ENCODE measurements around the gene FAIM2.
"Not testable (repeated sequence)": the region's sequence is repeated elsewhere in the genome, so short reads cannot be mapped to it uniquely, and the experiment has no call there.

FAIM2 gene

DNA sequence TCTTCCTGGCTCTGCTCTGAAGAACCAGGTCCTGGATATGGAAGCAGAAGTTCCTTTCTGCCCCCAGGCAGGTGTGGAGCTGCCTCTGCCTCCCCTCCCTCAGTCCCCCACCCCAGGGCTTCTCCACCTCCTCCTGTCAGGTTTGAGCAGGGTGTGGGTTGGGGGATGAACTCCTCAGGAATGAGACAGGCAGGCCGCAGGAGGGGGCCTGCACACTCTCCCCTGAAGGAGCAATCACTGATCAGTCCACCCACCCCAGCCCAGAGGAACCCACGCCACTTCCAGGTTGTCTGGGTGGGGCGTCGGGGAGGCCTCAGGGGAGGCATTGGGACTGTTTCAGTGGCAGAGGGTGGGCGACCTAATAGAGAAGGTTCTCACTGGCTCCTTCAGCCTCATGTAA, 26.6 kb downstream of the FAIM2 start:
- DNase-seq = no peak

GRCh38 chr12:49876070-49876469, 27.6 kb downstream of the FAIM2 start:
- DNase-seq = no peak

DNA sequence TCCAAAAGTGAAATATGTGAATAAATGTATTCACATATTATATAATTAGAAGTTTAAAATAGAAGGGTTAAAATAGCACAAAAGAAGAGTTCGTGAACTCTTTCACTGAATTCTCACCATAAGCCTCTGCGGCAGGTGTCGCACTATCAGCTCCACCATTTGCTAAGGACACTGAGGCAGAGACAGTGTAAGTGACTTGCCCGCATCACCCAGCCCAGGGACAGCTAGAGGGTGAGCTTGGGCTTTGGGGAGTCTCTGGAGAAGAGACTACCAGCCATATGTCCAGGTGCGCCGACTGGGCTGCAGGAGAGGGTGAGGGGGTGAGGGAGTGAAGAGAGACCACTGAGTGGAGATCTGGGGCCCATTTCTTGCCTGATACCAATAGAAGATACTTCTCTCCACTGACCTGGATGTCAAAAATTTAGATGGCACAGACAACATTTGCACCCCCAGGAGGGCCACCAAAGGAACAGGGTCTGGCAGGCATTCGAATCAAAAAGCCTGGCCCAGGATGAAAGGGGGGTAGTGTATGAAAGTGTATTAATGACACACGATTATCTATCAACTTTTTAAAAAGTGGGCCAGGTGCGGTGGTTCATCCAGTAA, 28.5 kb downstream of the FAIM2 start:
- DNase-seq = no peak

DNA sequence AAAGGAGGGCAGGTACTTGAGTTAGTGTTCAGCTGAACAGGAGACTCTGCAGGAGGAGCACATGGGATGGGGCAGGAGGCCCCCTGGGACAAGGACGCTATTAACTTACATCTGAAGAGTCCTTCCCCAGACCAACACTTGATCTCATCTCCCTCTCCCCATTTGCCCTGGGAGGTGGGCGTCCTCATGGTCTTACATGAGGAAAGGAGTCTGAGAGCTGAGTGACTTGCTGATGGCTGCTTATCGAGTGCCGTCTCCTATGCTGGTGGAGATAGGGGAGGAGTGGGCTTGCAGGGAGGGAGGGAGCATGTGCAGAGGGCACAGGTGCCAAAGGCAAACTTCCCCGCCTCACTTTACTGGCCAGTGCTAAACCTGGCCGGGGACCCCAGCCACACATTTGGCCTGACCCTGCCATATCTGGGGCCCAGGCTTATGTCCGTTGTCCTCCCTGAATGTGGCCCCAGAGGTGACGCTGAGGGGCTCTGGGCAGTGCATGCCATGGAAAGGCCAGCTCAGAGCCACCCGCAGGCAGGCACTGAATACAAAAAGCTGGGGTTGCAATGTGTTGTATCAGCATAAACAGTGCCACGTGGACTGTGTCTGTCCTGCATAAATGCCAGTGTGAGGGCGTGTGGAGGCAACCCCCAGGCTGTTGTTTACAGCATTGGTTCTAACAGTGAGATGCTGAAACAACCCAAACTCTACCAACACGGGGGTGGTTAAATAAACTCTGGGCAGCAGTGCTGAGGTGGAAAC, 29.4 kb downstream of the FAIM2 start:
- no peak for DNase-seq

DNA sequence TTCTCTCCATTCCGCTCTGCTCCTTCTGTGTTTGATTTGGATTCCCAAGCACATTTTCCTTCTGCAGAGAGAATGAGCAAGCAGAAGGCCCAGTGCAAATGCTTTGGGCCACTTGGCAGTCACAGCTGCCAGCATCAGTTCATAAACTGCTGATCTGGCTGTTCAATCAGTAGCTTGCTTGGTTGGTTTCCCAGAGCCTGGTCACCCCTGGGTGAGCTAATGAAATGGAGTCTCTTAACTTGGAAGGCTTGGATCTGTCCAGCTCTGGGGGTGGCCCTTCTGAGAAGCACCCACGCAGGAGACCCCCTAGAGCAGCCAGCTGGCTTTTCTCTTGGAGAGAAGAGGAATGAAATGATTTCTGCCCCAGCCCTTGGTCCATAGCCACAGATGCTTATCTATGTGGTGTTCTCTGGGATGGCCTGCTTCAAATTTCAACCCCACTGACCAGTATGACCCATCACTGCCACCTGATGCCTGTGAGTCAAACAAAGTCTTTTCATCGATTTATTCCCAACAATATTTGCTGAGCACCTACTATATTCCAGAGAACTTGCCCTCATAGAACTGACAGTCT, 30.3 kb downstream of the FAIM2 start:
- no peak for DNase-seq

- DNase-seq = no peak
Observed at GRCh38 chr12:49872781-49873181, 30.9 kb downstream of the FAIM2 start.

GRCh38 chr12:49872381-49872780, 31.3 kb downstream of the FAIM2 start:
- no peak for DNase-seq

DNA sequence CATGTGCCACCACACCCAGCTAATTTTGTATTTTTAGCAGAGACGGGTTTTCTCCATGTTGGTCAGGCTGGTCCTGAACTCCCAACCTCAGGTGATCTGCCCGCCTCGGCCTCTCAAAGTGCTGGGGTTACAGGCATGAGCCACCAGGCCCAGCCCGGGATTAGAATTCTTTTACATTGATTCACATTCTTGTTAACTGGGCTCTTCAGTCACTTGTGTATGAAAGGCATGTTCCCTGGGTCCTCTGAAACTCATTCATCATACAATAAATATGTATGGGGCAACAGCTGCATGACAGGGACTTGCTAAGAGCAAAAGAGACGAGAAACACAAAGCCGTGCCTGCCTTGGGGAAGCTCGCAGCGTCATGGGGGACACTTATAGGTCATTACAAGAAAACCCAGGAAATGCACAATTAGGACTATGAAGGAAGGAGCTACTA, 31.9 kb downstream of the FAIM2 start:
- not testable (repeated sequence) for DNase-seq

DNA sequence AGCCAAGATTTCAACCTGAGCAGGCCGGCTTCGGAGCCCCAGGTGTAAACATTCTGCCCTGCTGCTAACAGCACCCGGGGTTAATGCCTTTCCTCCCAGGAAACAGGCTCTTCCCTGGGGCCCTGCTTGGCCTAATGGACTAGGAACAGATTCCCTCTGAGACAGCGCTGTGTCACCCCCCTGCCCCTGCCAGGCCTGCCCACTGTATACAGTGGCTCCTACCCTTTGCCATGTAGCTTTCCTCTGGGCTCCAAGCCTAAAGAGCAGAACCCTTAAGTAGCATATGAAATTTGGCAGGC, 32.5 kb downstream of the FAIM2 start:
- DNase-seq = no peak

DNA sequence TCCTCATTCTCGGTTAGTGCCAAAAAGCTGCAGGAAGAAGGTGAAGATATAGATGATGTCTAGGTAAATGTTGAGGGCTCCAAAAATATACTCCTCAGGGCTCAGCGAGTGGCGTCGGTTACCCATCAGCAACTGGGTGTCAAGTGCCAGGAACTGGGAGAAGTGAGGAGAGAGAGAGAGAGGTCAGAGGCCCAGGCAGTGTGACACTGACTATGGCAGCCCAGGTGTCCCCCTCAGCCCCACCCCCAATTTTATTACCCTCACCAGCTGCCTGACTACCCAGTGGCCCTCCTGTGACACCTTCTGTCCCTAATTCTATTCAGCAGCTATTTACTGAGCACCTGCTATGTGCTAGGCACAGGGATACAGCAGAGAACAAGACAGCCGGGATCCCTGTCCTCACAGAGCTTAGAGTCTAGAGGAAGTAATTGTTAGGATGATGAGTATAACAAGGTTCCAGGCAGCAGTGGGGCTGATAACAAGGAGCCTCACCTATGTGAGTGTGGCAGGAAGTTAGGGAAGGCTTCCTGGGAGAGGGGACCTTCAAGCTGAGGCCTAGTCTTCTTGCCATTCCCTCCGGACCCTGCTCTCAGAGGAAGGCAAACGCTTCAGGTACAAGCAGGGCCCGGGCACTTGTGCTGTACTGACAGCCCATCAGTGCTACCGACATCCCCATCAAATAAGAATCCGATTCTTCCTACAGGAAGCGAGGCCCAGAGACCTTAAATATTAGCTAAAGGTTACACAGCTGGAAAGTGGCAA, 33.0 kb downstream of the FAIM2 start:
- DNase-seq = no peak

DNA sequence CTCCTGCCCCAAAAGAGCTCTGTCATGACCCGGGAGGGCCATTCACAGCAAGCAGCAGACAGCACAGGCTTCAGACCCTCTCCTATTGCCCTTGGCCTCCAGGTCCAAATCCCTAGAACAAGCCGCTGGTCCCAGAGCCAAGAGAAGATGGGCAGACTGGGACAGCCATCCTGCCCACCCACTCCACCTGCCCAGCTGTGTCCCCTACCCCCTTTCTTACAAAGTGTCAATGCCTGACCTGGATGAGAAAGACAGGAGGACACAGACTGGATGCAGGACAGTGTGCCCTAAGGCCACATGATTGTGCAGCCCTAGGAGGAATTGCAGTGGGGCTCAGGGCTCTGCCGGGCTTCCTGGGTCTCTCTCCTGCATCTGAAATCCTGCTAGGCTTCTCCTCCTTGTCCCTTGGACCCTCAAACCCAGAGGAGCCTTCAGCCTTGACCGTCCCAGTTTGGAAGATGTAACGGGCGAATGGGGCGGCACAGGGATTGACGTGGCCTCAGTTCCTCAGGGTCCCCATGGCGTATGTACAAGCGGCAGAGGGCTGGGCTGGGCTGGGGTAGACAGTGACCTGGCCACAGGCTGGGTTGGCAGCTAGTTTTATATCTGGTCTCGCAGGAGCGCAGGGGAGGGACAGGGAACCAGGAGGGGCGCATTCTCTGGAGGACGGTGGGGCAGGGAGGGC, 33.7 kb downstream of the FAIM2 start:
- no peak for DNase-seq

DNA sequence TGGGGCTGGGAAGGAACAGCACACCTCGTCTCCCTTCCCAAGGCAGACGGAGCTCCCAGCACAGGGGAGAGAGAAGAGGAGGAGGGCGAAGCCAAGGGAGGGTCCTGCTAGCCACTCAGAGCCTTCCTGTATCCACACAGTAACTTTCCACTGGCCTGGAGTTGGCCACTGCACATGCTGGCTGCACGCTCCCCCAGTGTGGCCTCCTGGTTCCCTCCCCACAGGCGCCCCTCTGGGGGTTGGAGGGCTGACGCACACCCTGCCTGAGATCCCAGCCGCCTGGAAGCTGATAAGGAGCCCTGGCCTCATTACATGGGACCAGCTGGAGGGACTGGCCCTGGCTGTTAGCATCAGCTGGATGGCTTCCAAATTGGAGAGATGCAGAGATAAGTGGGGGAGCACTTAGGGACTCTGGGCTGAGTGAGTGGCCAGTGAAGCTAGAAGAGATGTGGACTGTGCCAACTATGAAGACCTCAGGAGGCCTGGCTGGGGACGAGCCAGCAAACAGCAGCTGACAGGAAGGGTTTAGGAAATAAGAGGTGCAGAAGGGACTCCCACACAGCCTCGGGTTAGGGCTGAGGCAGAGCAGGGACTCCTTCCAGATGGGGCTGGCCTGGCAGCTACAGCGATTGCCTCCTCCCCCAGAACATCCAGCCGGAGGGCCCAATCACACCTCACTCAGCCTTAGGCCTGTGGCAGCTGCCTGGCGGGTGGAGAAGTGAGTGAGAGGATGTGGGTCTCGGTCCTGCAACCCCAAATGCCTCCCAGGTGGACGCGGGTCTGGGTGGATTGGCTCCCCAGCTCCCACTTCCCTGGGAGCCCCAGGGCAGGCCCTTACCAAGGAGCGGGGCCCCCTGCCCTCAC, 34.5 kb downstream of the FAIM2 start:
- peak; percentile 92 for DNase-seq

- DNase-seq = no peak
Observed at GRCh38 chr12:49868449-49868848, 35.3 kb downstream of the FAIM2 start.

GRCh38 chr12:49867570-49868341, 35.9 kb downstream of the FAIM2 start:
- no peak for DNase-seq

GRCh38 chr12:49866859-49867569, 36.7 kb downstream of the FAIM2 start:
- DNase-seq = peak; percentile 62

- no peak for DNase-seq
Observed at GRCh38 chr12:49865782-49866135, 37.9 kb downstream of the FAIM2 start.

DNA sequence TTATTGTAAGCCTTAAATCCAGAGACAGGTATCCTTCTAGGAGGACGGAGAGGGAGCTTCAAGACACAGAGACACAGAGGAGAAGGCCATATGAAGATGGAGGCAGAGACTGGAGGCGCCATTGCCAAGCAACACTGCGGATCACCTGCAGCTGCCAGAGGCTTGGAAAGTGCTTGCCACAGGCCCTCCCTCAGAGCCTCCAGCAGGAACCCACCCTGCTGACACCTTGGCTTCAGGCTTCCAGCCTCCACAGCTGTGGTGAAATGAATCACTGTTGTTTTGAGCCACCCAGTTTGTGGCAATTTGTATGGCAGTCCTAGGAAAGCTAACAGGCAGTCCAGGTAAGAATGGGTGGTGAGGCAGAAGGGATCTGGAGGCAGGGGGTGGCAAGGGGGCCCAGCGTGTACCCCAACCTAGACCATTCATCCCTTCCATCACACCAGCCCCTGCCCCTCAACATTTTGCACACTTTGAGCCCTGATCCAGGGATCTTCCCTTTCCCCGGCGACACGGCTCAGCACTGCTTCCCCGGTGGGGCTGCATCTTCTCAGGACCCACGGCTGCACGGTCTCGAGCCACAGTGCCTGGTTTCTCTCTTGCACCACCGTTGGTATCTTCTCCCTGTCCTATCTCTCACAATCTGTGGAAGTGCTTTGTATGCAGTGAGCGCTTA, 38.5 kb downstream of the FAIM2 start:
- DNase-seq = no peak

GRCh38 chr12:49864798-49865090, 39.0 kb downstream of the FAIM2 start:
- peak; percentile 38 for DNase-seq

DNA sequence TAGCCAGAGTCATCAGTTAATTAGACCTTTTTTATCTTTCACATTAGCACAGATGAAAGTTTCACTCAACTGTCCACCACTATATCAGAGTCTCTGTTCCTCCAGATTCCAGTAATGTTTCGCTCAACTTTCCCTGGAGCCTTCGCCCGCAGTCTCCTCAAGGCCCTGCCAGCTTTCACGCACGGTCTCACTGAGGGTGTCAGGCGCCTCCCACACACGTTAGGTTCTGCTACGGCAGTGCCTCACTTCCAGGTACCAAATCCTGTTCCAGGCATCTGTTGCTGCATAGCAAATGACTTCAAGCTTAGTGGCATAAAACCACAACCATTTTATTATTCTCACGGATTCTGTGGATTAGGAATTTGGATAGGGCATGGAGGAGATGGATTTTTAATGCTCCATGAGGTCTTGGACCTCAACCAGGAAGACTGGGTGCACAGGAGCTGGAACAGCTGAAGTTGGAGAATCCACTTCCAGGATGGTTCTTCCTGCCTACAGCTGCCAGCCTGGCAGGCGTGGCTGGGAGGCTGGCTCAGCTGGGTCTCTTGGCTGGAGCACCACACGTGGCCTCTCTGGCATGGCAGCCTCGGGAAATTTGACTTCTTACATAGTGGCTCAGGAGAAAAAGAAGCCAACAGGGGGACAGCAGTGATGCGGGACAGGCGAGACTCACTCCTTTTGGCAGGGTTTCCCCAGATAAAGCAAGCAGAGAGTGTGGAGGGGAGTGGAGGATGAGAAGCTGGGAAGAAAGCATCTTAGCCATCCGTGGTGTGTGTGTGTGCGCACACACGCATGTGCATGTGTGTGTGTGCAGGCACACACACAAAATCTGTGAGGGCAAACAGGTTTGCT, 39.5 kb downstream of the FAIM2 start:
- no peak for DNase-seq

Data from NCI-H2171 (cell line).